Left ventricle myocardium inferior (tissue), 1 donor: ENCODE results near the gene GRM7. TPM values are rescaled to one million over a fixed set of nuclear protein-coding genes. Genes with fewer than 3 reads are reported as not detected.

Experiments used
- DNase-seq: peaks from one replicate; pipeline ENCODE4 v3.0.0-alpha.2; 2020
- H3K27ac ChIP-seq: fragments of 200-600 bp; replicated peaks from 2 replicates; pipeline ENCODE4 v1.8.0; 2021
- H3K27me3 ChIP-seq: fragments of 200-600 bp; 2 replicates; pipeline ENCODE4 v1.8.0; 2021; ENCODE audit warnings: low read depth
- H3K36me3 ChIP-seq: fragments of 200-600 bp; 2 replicates; pipeline ENCODE4 v1.8.0; 2021
- H3K4me1 ChIP-seq: fragments of 200-600 bp; 2 replicates; pipeline ENCODE4 v1.8.0; 2021
- H3K4me3 ChIP-seq: fragments of 200-600 bp; 2 replicates; pipeline ENCODE4 v1.8.0; 2021; ENCODE audit warnings: mild to moderate bottlenecking, moderate library complexity
- H3K9me3 ChIP-seq: fragments of 200-600 bp; replicated peaks from 2 replicates; pipeline ENCODE4 v1.8.0; 2021
- intact Hi-C: fragments of 100-400 bp; cut with micrococcal nuclease; formaldehyde crosslinking; loops from one replicate; pipeline ENCODE4 v1.11.0; 2022
- total RNA-seq: library from RNA; stranded (reverse); fragmentation: NEBNext Ultra II Directional; extraction: Animal tissue kit (Norgen Biotek cat#: 25700); gene quantifications from one replicate; pipeline ENCODE4 v1.2.1, GENCODE V29; 2021
- TF ChIP-seq, protein P1 (sequence below): fragments of 200-600 bp; IDR thresholded peaks from 2 replicates; pipeline ENCODE4 v1.8.0; 2021; ENCODE audit warnings: antibody characterized with exemption, mild to moderate bottlenecking, borderline replicate concordance
- donor health status: DM: no; HTN: yes; CAD: no; lungs with severe emphysema.

Gene GRM7
- total RNA-seq, 1 donor from 2014 or later, result not detected

DNA sequence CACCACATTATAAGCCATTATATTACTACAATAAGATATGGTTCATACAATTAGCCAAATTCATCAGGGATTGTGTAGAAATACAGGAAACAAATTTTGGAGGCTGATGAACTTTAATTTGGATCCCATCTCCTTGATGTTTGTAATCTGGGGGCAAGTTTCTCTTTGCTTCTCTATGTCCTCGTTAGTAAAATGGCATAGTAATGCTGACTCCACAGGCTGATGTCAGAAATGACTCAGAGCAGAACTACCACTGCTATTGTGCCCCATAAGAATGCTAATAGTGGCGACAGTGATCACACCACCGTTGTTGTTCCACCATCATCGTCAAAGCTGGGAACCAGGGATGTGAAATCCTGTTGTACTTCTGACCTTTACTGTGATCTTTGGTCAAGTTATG, 918.4 kb downstream of the GRM7 start:
- DNase-seq, result no peak
- intact Hi-C loops, result no loop called here
- TF ChIP-seq, protein P1, sequence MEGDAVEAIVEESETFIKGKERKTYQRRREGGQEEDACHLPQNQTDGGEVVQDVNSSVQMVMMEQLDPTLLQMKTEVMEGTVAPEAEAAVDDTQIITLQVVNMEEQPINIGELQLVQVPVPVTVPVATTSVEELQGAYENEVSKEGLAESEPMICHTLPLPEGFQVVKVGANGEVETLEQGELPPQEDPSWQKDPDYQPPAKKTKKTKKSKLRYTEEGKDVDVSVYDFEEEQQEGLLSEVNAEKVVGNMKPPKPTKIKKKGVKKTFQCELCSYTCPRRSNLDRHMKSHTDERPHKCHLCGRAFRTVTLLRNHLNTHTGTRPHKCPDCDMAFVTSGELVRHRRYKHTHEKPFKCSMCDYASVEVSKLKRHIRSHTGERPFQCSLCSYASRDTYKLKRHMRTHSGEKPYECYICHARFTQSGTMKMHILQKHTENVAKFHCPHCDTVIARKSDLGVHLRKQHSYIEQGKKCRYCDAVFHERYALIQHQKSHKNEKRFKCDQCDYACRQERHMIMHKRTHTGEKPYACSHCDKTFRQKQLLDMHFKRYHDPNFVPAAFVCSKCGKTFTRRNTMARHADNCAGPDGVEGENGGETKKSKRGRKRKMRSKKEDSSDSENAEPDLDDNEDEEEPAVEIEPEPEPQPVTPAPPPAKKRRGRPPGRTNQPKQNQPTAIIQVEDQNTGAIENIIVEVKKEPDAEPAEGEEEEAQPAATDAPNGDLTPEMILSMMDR, result no peak
- Histone ChIP-seq H3K4me1 (no peaks in the 10 kb centered on the region), H3K36me3 (no peaks in the 10 kb centered on the region), H3K27me3 (no peaks in the 10 kb centered on the region), H3K27ac (no peak overlapping the region), H3K9me3 (peaks cover 6% of the 10 kb centered on the region), H3K4me3 (no peak overlapping the region)

DNA sequence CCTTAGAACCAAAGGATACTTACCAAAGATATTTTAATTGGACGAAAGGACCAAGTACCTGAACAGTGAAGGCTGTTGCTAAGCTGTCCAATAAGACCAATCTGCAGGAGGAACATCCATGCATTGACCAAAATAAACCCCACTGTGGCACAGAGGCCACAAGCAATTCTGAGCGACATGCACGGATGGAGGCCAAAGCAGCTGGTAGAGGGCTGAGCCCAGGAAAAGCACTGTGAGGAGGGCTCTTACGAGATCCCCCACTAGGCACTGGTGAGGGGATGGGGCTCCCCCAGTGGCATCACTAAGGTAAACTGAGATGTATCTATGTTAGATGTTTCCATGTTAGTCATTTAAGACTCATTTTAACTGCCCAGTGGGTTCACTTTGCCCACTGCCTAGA, 920.5 kb downstream of the GRM7 start:
- Histone ChIP-seq H3K4me1 (no peaks in the 10 kb centered on the region), H3K9me3 (peaks cover 6% of the 10 kb centered on the region), H3K36me3 (no peaks in the 10 kb centered on the region), H3K27ac (no peak overlapping the region), H3K27me3 (no peaks in the 10 kb centered on the region), H3K4me3 (no peak overlapping the region)
- no peak for DNase-seq
- TF ChIP-seq, protein P1, result no peak
- intact Hi-C loops, result no loop called here

DNA sequence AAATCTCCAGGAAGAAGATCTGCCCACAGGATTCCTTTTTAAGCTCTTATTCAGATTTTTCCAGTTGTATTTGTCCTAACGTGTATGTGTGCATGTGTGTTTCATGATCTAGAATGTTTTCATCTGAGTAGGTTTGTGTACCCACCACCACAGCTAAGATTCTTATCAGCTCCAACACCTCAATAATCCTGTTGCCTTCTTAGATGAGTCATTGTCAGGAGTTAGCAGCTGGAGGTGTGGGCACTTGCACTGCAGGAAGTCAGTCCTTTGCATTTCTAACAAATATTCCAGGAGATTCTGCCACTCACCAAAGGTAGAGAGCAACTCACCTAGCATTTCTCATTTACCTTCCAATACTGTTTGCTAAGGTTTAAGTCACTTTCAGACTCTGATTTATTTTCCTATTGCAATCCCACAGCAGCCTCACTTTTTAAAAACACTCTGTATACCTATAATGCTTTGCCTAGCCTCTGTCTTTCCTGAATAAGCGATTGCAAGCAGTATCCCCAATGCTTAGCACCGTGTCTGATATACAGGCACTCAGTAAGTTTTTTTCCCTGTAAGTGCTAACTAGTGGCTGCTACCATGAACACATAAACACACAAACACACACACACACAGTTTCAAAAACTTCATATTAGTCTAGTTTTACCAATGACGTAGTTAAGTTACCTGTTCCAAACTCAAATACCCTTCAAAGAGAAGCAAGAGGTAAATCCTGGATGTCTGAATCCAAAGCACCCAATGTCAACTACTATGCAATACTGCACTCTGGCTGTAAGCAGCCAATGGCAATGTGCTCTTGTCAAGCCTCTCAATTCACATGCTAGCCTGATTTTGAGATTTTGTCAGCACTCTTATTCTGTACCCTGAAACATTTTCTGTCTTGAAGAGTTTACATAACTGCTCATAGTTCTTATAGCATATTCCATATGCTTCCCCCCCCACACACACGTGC, 927.2 kb downstream of the GRM7 start:
- Histone ChIP-seq H3K36me3 (no peaks in the 10 kb centered on the region), H3K4me1 (no peaks in the 10 kb centered on the region), H3K27me3 (no peaks in the 10 kb centered on the region), H3K27ac (no peak overlapping the region), H3K9me3 (peaks cover 6% of the 10 kb centered on the region), H3K4me3 (no peak overlapping the region)
- intact Hi-C loops, result no loop called here
- DNase-seq, result no peak
- TF ChIP-seq, protein P1, result no peak

DNA sequence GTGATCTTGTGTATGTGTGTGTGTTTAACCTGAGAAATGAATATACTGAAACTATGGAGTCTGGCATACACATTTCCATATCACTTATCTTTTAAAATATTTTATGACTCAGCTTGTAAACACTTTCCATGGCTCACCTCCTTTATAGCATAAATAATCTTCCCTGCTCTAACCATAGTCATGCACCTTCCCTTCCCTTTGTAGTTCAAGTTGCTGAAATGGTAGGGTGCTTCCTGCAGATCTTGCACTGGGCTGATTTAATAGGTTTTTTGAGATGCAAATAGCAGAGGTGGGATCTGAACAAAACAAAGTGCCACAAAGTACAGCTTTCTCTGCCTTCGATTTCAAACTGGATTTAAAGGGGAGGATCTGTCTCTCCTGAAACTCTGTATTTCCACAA, 928.0 kb downstream of the GRM7 start:
- TF ChIP-seq, protein P1, result no peak
- DNase-seq, result no peak
- H3K4me3 ChIP-seq, result no peak overlapping the region
- no peaks in the 10 kb centered on the region for H3K4me1 ChIP-seq
- no peaks in the 10 kb centered on the region for H3K36me3 ChIP-seq
- no peak overlapping the region for H3K27ac ChIP-seq
- intact Hi-C loops, result no loop called here
- peaks cover 4% of the 10 kb centered on the region for H3K9me3 ChIP-seq
- H3K27me3 ChIP-seq, result no peaks in the 10 kb centered on the region

DNA sequence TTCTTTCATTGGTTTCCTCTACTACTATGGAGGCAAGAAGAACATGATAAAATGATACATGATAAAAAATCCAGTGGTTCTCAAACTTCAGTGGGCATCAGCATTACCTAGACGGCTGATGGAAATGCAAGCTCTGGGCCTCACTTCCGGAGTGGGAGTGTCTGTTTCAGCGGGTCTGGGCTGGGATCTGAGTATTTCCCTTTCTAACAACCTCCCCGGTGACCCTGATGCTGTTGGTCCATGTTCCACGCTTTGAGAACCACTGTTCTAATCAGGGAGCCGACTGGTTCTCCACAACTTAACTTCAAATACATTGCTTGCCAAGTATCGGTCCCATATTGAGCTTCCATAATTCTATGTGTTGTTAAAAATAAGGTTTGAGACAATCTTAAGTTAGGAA, 928.4 kb downstream of the GRM7 start:
- no peak overlapping the region for H3K27ac ChIP-seq
- H3K27me3 ChIP-seq, result no peaks in the 10 kb centered on the region
- intact Hi-C loops, result no loop called here
- H3K9me3 ChIP-seq, result no peaks in the 10 kb centered on the region
- H3K4me3 ChIP-seq, result no peak overlapping the region
- TF ChIP-seq, protein P1, result no peak
- no peak for DNase-seq
- no peaks in the 10 kb centered on the region for H3K36me3 ChIP-seq
- no peaks in the 10 kb centered on the region for H3K4me1 ChIP-seq
